CD4-positive, alpha-beta T cell treated with Interferon gamma for 1 hour (primary cell): ENCODE data around the gene NSRP1.
"Not testable (repeated sequence)": the region's sequence is repeated elsewhere in the genome, so short reads cannot be mapped to it uniquely, and the experiment has no call there.

ENCODE experiments used
- DNase-seq: peaks from one replicate; pipeline ENCODE4 v3.0.0-alpha.2; 2020

Gene NSRP1

GRCh38 chr17:30188211-30188939 lies 71.8 kb downstream of the NSRP1 start:
- no peak for DNase-seq

- no peak for DNase-seq
These were observed 74.5 kb downstream of the NSRP1 start for GRCh38 chr17:30191072-30191471.

GRCh38 chr17:30196504-30196903 lies 79.9 kb downstream of the NSRP1 start:
- DNase-seq = no peak

- no peak for DNase-seq
These were observed 80.8 kb downstream of the NSRP1 start for GRCh38 chr17:30197416-30197815.

GRCh38 chr17:30199600-30199999 lies 83.0 kb downstream of the NSRP1 start:
- no peak for DNase-seq

GRCh38 chr17:30200106-30200505 lies 83.5 kb downstream of the NSRP1 start:
- DNase-seq = no peak

GRCh38 chr17:30200656-30201055 lies 84.0 kb downstream of the NSRP1 start:
- DNase-seq = not testable (repeated sequence)

- DNase-seq = no peak
These were observed 86.9 kb downstream of the NSRP1 start for GRCh38 chr17:30203471-30203981.

GRCh38 chr17:30207655-30208054 lies 91.0 kb downstream of the NSRP1 start:
- no peak for DNase-seq

GRCh38 chr17:30208214-30208613 lies 91.6 kb downstream of the NSRP1 start:
- no peak for DNase-seq

- no peak for DNase-seq
These were observed 93.3 kb downstream of the NSRP1 start for GRCh38 chr17:30209930-30210329.

- DNase-seq = no peak
These were observed 93.8 kb downstream of the NSRP1 start for GRCh38 chr17:30210366-30210765.

GRCh38 chr17:30210901-30211300 lies 94.3 kb downstream of the NSRP1 start:
- DNase-seq = no peak

GRCh38 chr17:30211371-30211770 lies 94.8 kb downstream of the NSRP1 start:
- DNase-seq = no peak

GRCh38 chr17:30212750-30213149 lies 96.1 kb downstream of the NSRP1 start:
- DNase-seq = no peak

GRCh38 chr17:30217054-30217453 lies 100.4 kb downstream of the NSRP1 start:
- no peak for DNase-seq

- DNase-seq = no peak
These were observed 101.2 kb downstream of the NSRP1 start for GRCh38 chr17:30217746-30218245.

GRCh38 chr17:30218799-30219198 lies 102.2 kb downstream of the NSRP1 start:
- DNase-seq = no peak

- DNase-seq = no peak
These were observed 102.7 kb downstream of the NSRP1 start for GRCh38 chr17:30219315-30219714.

GRCh38 chr17:30219833-30220232 lies 103.2 kb downstream of the NSRP1 start:
- DNase-seq = no peak

- DNase-seq = no peak
These were observed 103.8 kb downstream of the NSRP1 start for GRCh38 chr17:30220414-30220813.

- no peak for DNase-seq
These were observed 104.7 kb downstream of the NSRP1 start for GRCh38 chr17:30221346-30221745.

- DNase-seq = no peak
These were observed 105.6 kb downstream of the NSRP1 start for GRCh38 chr17:30222251-30222650.

GRCh38 chr17:30222721-30223175 lies 106.1 kb downstream of the NSRP1 start:
- no peak for DNase-seq
